GM04504 (cell line): ENCODE results near the gene GPC6.

Experiments
- DNase-seq: peaks from one replicate; pipeline ENCODE4 v3.0.0-alpha.2; 2012; ENCODE audit warnings: low read depth

GPC6 gene

GRCh38 chr13:94214121-94214520 is 987.5 kb downstream of the GPC6 start:
- no peak for DNase-seq

GRCh38 chr13:94214975-94215374 is 988.4 kb downstream of the GPC6 start:
- DNase-seq = no peak

- DNase-seq = no peak
Observed at GRCh38 chr13:94216476-94216875, 989.9 kb downstream of the GPC6 start.

- no peak for DNase-seq
Observed at GRCh38 chr13:94217370-94217769, 990.8 kb downstream of the GPC6 start.

GRCh38 chr13:94218537-94218936 is 991.9 kb downstream of the GPC6 start:
- DNase-seq = no peak

GRCh38 chr13:94218951-94219350 is 992.3 kb downstream of the GPC6 start:
- no peak for DNase-seq

- DNase-seq = no peak
Observed at GRCh38 chr13:94224670-94225069, 998.1 kb downstream of the GPC6 start.

- no peak for DNase-seq
Observed at GRCh38 chr13:94227255-94227879, 1000.8 kb downstream of the GPC6 start.

- DNase-seq = no peak
Observed at GRCh38 chr13:94228763-94229162, 1002.2 kb downstream of the GPC6 start.

GRCh38 chr13:94232161-94232950 is 1005.7 kb downstream of the GPC6 start:
- DNase-seq = no peak

- DNase-seq = no peak
Observed at GRCh38 chr13:94232956-94233355, 1006.3 kb downstream of the GPC6 start.

GRCh38 chr13:94233401-94233800 is 1006.8 kb downstream of the GPC6 start:
- peak; percentile 73 for DNase-seq

GRCh38 chr13:94233837-94234236 is 1007.2 kb downstream of the GPC6 start:
- no peak for DNase-seq

GRCh38 chr13:94234738-94235137 is 1008.1 kb downstream of the GPC6 start:
- DNase-seq = no peak

- no peak for DNase-seq
Observed at GRCh38 chr13:94236132-94236531, 1009.5 kb downstream of the GPC6 start.

- DNase-seq = no peak
Observed at GRCh38 chr13:94236872-94237271, 1010.3 kb downstream of the GPC6 start.

GRCh38 chr13:94239135-94239534 is 1012.5 kb downstream of the GPC6 start:
- no peak for DNase-seq

GRCh38 chr13:94242554-94242953 is 1015.9 kb downstream of the GPC6 start:
- DNase-seq = no peak

- no peak for DNase-seq
Observed at GRCh38 chr13:94243551-94243950, 1016.9 kb downstream of the GPC6 start.

GRCh38 chr13:94246495-94246894 is 1019.9 kb downstream of the GPC6 start:
- DNase-seq = no peak

GRCh38 chr13:94247890-94248289 is 1021.3 kb downstream of the GPC6 start:
- no peak for DNase-seq

- DNase-seq = no peak
Observed at GRCh38 chr13:94248454-94249228, 1022.0 kb downstream of the GPC6 start.

- DNase-seq = no peak
Observed at GRCh38 chr13:94249512-94249911, 1022.9 kb downstream of the GPC6 start.
